ENCODE results near the gene CD177. TPM values are rescaled to one million over a fixed set of nuclear protein-coding genes. Genes with fewer than 3 reads are reported as not detected.

Gene CD177
- total RNA-seq, 1 experiment from 2014 or later: not detected

- CTCF ChIA-PET: no interaction called here
- intact Hi-C loops (cut with micrococcal nuclease): no loop called here
- no TSS peak for BruUV-seq (replicated peaks)
These were observed 55.9 kb downstream of the CD177 start for GRCh38 chr19:43409415-43409814.

More at GRCh38 chr19:43409415-43409814, 55.9 kb downstream of the CD177 start:
- Histone ChIP-seq H3K9me2 (ENCODE audit: insufficient read depth) (no peaks in the 10 kb centered on the region), H4K20me1 (ENCODE audit: insufficient read depth) (no peaks in the 10 kb centered on the region), H3K4me3 (replicated peaks in 1 of 2; ENCODE audit: low read depth in 1 of 2, low read length in 2 of 2) (no peak overlapping the region), H3K4me2 (ENCODE audit: low read length) (no peak overlapping the region), H3K36me3 (ENCODE audit: control insufficient read depth in 1 of 2, insufficient read depth in 2 of 2, low read length in 2 of 2) (no peaks in the 10 kb centered on the region), H3K9ac (ENCODE audit: low read length) (no peak overlapping the region), H3K79me2 (ENCODE audit: insufficient read depth, low read length) (no peaks in the 10 kb centered on the region), H3K27me3 (ENCODE audit: insufficient read depth, low read length) (no peaks in the 10 kb centered on the region), H3K9me3 (ENCODE audit: control insufficient read depth in 1 of 2, insufficient read depth in 1 of 2, low read depth in 1 of 2, low read length in 2 of 2) (no peaks in the 10 kb centered on the region), H3K27ac (ENCODE audit: low read depth, low read length) (no peak overlapping the region), H2AFZ (ENCODE audit: low read depth, low read length, poor library complexity, severe bottlenecking) (no peak overlapping the region), H3K4me1 (ENCODE audit: control insufficient read depth in 1 of 2, insufficient read depth in 2 of 2, low read length in 2 of 2) (no peaks in the 10 kb centered on the region)
- RAD21 ChIA-PET (ENCODE audit: low non-redundant PET in 1 of 2, low total read pairs in 2 of 2, uncharacterized antibody in 2 of 2, unreplicated experiment in 2 of 2): no interaction called here
- no peak for ATAC-seq
- POLR2A ChIA-PET: no interaction called here
- no peak for TF ChIP-seq CEBPB (IDR thresholded peaks at IDR 0.05; ENCODE audit: low read depth)
- no peak for TF ChIP-seq CTCF (IDR thresholded peaks at IDR 0.05 in 2 of 3, conservative IDR thresholded peaks at IDR 0.05 in 1 of 3; ENCODE audit: borderline replicate concordance in 1 of 3, insufficient read depth in 1 of 3, low read depth in 2 of 3, low read length in 2 of 3)
- no peak for TF ChIP-seq EZH2phosphoT487 (IDR thresholded peaks at IDR 0.05; ENCODE audit: borderline replicate concordance)
- no peak for TF ChIP-seq MAX (IDR thresholded peaks at IDR 0.05)
- TF ChIP-seq EZH2 (IDR thresholded peaks at IDR 0.05): no peak
- TF ChIP-seq SRF (IDR thresholded peaks at IDR 0.05; ENCODE audit: low read depth): no peak
- no peak for TF ChIP-seq EGR1 (IDR thresholded peaks at IDR 0.05; ENCODE audit: low read depth)
- TF ChIP-seq YY1 (IDR thresholded peaks at IDR 0.05; ENCODE audit: extremely low read depth, insufficient replicate concordance, low read depth, low read length): no peak
- no peak for TF ChIP-seq ELF1 (IDR thresholded peaks at IDR 0.05; ENCODE audit: borderline replicate concordance, low read depth)
- TF ChIP-seq CBX3 (IDR thresholded peaks at IDR 0.05; ENCODE audit: low read depth): no peak
- TF ChIP-seq POLR2A (IDR thresholded peaks at IDR 0.05; ENCODE audit: borderline replicate concordance, extremely low read depth, insufficient read depth, insufficient read length): no peak
- DNase-seq (ENCODE audit: low read depth, low spot score): no peak
